CD4-positive, alpha-beta T cell treated with Interleukin-4 for 4 hours (primary cell): Measurements from ENCODE around the gene H1-8.

ENCODE experiments used
- DNase-seq: peaks from one replicate; pipeline ENCODE4 v3.0.0-alpha.2; 2020

Gene H1-8

DNA sequence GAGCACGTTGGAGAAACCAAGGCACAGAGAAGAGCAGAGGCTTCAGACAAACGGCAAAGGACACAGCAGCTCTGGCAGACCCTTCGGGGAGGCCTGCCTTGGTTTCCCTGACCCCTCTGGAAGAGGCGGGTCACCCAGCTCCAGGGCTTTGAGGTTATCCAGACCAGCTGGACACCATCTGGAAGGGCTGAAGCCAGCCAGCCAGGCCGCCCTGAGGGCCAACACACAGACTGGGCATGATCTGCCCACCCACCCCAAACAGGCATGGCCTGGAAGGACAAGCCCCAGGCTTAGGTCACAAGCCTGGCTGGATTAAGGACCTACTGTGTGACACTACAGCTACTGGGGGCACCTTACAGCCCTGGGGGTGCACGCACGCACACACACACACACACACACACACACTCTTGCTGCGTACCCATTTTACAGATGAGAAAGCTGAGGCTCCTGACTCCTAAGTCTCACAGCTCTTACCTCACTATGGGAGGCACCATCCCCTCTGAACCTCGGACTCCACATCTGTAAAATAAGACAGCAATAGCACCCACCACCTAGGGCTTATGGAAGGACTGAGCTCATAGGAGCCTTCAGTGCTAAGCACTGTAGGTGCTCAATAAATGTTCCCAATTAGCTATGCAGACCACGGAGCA, 52.7 kb downstream of the H1-8 start:
- DNase-seq, result no peak

DNA sequence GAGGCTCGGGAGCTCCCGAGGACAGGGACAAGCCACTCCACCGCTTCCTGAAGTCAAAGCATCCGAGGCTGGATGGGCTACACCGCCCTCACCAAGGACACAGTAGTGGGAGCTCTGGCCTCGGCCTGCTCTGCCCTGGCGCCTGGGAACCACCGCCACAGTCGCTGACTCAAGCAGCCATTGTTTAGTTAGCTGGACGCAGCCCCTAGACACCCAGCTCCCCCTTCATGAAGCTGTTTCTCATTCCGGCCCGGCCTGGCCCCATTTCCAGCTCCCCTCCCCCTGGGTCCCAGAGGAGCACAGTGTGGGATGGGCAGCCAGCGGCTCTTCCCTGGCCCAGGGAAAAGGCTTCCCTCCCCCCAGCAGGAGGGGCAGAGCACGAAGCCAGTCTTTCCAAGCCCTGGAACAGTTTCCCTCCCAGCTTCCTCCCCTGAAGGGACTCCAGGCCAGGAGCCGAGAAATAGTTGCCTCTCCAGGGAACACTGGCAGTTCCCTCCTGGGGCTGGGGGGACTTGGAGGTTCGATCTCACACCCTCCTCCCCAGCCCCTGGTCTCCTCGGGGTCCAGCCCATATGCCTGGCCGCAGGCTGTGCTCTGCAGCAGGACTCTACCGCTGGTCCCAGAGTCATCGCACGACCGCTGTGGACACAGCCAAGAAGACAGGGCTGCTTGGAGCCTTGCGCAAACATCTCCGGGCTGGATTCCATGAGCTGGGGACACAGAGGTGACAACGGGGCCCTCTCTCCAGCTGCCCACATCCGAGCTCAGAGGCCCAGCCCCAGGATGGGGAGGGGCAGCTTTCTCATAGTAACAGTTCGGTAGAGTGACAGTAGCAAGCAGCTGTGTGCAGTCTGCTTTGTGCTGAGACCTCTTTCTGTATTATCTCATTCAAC, 53.5 kb downstream of the H1-8 start:
- no peak for DNase-seq

DNA sequence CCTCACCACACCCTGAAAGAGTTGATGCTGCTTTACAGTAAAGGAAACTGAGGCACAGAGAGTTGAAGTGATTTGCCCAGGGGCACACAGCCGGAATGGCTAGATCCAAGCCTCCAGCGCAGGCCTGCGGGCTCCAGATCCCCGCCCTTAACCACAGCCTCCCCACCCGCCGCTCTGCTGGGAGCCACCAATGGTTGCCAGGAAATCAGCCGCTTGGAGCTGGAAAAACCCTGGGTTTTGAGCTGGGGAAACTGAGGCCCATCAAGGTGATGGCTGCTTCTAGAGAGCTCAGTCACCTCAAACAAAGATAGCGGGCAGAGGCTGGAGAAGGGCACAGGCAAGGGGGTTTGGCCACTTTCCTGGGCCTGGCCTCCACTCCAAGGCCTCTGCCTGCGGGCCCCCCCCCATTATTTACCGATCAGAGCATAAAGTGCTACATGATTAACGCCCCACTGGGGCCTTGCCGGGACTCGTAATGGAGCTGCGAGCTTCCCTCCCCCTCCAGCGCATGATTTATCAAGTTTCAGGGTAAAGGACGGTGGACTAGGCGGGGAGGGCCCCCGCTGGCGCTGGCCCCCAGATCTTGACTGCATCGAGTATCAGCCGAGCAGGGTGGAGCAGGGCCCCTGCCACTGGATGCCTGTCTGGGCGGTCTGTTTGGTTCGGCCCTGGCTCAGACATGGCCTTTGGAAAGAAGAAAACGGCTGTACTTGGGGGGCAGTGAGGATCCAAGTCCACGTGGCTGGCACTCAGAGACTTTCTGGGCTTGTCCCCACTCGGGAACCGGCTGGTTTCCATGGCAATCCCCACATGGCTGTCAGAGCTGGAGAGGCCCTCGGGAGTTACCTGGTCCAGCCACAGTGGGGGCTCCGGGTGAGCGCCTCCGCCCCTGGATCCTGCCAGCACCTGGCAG, 54.4 kb downstream of the H1-8 start:
- no peak for DNase-seq

DNA sequence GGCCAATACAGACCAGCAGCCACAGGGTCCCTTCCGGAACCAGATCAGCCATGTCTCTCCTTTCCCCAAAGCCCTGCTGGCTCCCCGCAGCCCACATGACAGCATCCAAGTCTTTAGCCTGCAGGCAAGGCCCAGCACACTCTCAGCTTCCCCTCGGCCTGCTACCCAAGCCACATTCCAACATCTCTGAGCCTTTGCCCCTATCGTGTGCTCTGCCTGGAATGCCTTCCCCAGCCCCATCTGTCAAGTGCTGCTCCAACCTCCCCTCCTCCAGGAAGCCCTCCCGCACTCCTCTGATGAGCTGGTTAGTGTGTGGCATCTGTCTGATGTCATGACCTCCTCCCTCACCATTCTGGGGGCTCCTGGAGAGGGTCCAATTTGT, 55.0 kb downstream of the H1-8 start:
- DNase-seq, result no peak

DNA sequence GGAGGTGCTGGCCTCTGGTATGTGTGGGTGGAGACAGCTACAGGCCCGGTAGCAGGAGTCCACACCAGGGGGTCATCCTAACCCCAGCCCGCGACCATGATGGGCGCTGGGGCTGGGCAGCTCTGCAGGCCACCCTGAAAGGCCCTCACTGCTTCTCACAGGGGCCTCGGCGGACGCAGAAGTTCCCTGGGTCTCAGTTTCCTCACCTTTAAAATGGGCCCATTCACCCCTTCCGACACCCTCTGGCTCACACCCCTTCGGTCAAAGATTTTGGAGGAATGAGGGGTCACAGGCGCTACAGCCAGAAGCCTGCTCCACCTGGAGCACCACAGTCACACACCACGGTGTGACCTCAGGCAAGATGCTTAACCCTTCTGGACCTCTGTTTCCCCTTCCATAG, 55.5 kb downstream of the H1-8 start:
- DNase-seq, result no peak

DNA sequence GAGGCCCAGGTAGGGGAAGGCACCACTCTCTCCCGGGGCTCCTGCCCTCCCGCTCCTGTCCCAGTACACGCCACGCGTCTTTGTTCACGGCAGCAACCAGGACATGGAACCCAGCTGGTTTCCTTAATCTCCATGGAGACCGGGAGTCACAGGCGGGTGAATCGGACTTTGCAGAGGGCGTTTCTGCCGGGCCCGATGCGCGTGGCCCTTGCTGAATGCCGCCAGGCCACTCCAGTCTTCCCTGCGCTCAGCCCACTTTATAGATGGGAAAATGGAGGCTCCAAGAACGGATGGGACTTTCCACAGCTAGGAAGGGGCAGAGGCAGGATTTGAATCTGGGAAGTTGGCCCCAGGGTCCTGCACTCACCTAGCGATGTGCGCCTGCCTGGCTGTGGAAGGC, 56.1 kb downstream of the H1-8 start:
- no peak for DNase-seq

DNA sequence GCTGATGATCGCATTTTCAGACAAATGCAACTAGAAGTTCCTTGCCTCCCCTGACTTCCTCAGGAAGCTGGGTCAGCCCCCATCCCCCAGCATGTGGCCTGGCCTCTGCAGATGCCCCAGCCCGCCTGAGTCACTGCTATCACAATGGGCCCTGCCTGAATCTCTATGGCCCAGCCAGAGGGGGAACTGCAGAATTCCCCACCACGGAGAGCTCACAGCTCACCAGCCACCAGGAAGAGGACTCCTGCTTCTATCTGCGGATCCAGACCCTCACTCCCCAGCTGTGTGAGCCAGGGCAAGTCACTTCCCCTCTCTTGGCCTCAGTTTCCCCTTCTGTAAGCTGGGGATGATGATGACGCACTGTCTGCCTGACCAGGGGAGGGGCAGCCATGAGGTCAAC, 56.6 kb downstream of the H1-8 start:
- no peak for DNase-seq

DNA sequence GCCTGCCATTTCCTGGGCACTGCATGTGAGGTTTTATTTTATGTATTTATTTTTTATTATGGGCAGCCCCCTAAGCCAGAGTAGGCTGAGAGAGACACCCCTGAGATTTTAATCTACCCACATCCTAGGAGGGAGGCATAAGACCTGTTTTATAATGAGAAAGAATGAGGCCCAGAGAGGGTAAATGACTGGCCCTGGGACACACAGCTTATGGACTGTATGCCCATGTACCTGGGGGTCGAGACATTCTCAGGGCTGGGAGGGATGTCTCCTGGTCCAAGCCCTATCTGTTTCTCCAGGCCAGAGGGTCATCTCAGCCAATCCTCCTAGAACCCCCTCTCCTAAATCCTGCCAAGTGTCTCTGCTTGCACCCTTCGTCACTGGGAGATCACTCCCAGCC, 57.4 kb downstream of the H1-8 start:
- no peak for DNase-seq
